WTC11 (cell line): ENCODE data around the gene CRIP2. TPM values are rescaled to one million over a fixed set of nuclear protein-coding genes. Genes with fewer than 3 reads are reported as not detected.

Experiments used
- ATAC-seq: fragments of 200-7000 bp; cut with Tn5 transposase; 2 replicates; pipeline ENCODE4 v1.10.0; 2021; ENCODE audit warnings: mild to moderate bottlenecking, moderate library complexity
- CTCF ChIA-PET: fragments of 300-600 bp; sonication (Branson Sonifier 250); formaldehyde crosslinking; loops from one replicate; lab custom pipeline; 2021; ENCODE audit warnings: antibody characterized with exemption; lab: Charles Lee
- POLR2A ChIA-PET: fragments of 350-600 bp; sonication (Branson Sonifier 250); formaldehyde crosslinking; loops from one replicate; lab custom pipeline; 2021; ENCODE audit warnings: antibody characterized with exemption; lab: Charles Lee
- DNase-seq: peaks from one replicate; pipeline ENCODE4 v3.0.0; 2021; ENCODE audit warnings: low spot score
- H3K27ac Mint-ChIP-seq: 2 replicates; pipeline ENCODE4 v1.8.0; 2021; ENCODE audit warnings: mixed read lengths
- H3K27me3 Mint-ChIP-seq: 2 replicates; pipeline ENCODE4 v1.8.0; 2021; ENCODE audit warnings: low read depth, mild to moderate bottlenecking, moderate library complexity, mixed read lengths
- H3K36me3 Mint-ChIP-seq: 2 replicates; pipeline ENCODE4 v1.8.0; 2021; ENCODE audit warnings: mixed read lengths
- H3K4me1 Mint-ChIP-seq: 2 replicates; pipeline ENCODE4 v1.8.0; 2022; ENCODE audit warnings: mixed read lengths
- H3K4me3 Mint-ChIP-seq: 2 replicates; pipeline ENCODE4 v1.8.0; 2021; ENCODE audit warnings: mild to moderate bottlenecking, moderate library complexity, mixed read lengths
- H3K9me3 Mint-ChIP-seq: 2 replicates; pipeline ENCODE4 v1.8.0; 2021; ENCODE audit warnings: mixed read lengths
- ERG ChIP-seq: fragments of 250-450 bp; sonication (Bioruptor Pico); IDR thresholded peaks from 2 replicates; pipeline ENCODE4 v1.8.0; 2021; ENCODE audit warnings: mild to moderate bottlenecking
- FOXP4 ChIP-seq: sonication (generic); formaldehyde crosslinking; IDR thresholded peaks from 2 replicates; pipeline ENCODE4 v1.8.0; 2022; ENCODE audit warnings: mild to moderate bottlenecking, missing genetic modification reagents
- GRHL2 ChIP-seq: fragments of 250-450 bp; sonication (Bioruptor Pico); IDR thresholded peaks from 2 replicates; pipeline ENCODE4 v1.8.0; 2022; ENCODE audit warnings: mild to moderate bottlenecking, moderate library complexity; ENCODE audit not compliant: insufficient replicate concordance, severe bottlenecking
- HMGA2 ChIP-seq: fragments of 250-450 bp; sonication (Bioruptor Pico); IDR thresholded peaks from 2 replicates; pipeline ENCODE4 v1.4.0; 2021; ENCODE audit warnings: mild to moderate bottlenecking, moderate library complexity
- JUN ChIP-seq: sonication (generic); formaldehyde crosslinking; IDR thresholded peaks from 2 replicates; pipeline ENCODE4 v1.8.0; 2023; ENCODE audit warnings: mild to moderate bottlenecking, missing genetic modification reagents
- SP1 ChIP-seq: sonication (generic); formaldehyde crosslinking; conservative IDR thresholded peaks from 2 replicates; pipeline ENCODE4 v1.8.1; 2022; ENCODE audit warnings: missing genetic modification reagents
- ZBTB43 ChIP-seq: sonication (generic); formaldehyde crosslinking; IDR thresholded peaks from 2 replicates; pipeline ENCODE4 v1.8.1; 2023; ENCODE audit warnings: mild to moderate bottlenecking, missing genetic modification reagents
- ZNF138 ChIP-seq: sonication (generic); formaldehyde crosslinking; conservative IDR thresholded peaks from 2 replicates; pipeline ENCODE4 v1.8.1; 2022; ENCODE audit warnings: mild to moderate bottlenecking, moderate library complexity, missing genetic modification reagents
- ZNF263 ChIP-seq: sonication (generic); formaldehyde crosslinking; IDR thresholded peaks from 2 replicates; pipeline ENCODE4 v1.8.1; 2022; ENCODE audit warnings: low read depth, mild to moderate bottlenecking, moderate library complexity, missing genetic modification reagents
- ZNF423 ChIP-seq: fragments of 250-450 bp; sonication (Bioruptor Pico); IDR thresholded peaks from 2 replicates; pipeline ENCODE4 v2.1.2; 2022; ENCODE audit warnings: mild to moderate bottlenecking, moderate library complexity
- total RNA-seq: library from RNA; stranded (reverse); gene quantifications from 3 replicates; pipeline ENCODE4 v1.2.3, GENCODE V29; 2021
- TF ChIP-seq, protein P1 (sequence below): sonication (generic); formaldehyde crosslinking; conservative IDR thresholded peaks from 2 replicates; pipeline ENCODE4 v1.8.1; 2022; ENCODE audit warnings: mild to moderate bottlenecking, missing genetic modification reagents
- TF ChIP-seq, protein P2 (sequence below): sonication (generic); formaldehyde crosslinking; IDR thresholded peaks from 2 replicates; pipeline ENCODE4 v1.8.0; 2022; ENCODE audit warnings: mild to moderate bottlenecking, missing genetic modification reagents
- TF ChIP-seq, protein P3 (sequence below): sonication (generic); formaldehyde crosslinking; conservative IDR thresholded peaks from 2 replicates; pipeline ENCODE4 v1.8.1; 2023; ENCODE audit warnings: mild to moderate bottlenecking, low read depth, missing genetic modification reagents, moderate library complexity

CRIP2 gene
- total RNA-seq, 1 experiment from 2014 or later, result 5.4 TPM

DNA sequence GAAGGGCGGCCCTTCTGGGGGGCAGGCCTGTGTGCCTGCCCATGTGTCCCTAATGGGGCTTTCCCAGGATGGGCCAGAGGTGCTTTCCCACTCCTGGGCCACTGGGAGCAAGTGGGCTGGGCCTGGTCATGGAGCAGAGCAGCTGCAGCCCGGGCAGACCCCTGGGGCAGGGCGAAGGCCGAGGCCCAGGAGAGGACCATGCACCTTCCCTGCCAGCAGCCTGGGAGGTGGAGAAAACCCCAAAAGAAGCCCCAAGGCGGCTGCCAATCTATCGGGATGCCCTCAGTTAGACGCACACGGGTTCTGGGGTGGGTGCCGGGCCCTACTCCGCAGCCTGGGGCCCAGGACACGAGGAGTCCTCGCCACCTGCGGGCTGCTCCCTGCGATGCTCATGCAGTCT lies 16.1 kb upstream of the CRIP2 start (continued):
- TF ChIP-seq ERG, result no peak
- TF ChIP-seq, protein P1, sequence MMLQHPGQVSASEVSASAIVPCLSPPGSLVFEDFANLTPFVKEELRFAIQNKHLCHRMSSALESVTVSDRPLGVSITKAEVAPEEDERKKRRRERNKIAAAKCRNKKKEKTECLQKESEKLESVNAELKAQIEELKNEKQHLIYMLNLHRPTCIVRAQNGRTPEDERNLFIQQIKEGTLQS, result no peak
- TF ChIP-seq JUN (CRISPR knock-in tag), result no peak
- no peak for TF ChIP-seq ZNF138
- TF ChIP-seq, all 79 proteins: peak for 0

DNA sequence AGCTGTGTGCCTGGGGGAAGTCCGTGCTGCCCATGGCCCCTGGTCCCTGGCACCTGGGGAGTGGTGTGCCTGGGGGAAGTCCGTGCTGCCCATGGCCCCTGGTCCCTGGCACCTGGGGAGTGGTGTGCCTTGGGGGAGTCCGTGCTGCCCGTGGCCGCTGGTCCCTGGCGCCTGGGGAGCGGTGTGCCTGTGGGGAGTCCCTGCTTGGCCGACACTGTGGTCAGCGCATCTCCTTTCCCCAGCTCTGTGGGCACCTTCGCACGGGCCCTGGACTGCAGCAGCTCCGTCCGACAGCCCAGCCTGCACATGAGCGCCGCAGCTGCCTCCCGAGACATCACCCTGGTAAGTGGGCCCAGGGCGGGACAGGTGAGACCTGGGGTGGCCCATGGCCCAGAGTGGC lies 14.5 kb upstream of the CRIP2 start:
- CTCF ChIA-PET, result no interaction called here
- no peaks in the 10 kb centered on the region for H3K27me3 Mint-ChIP-seq
- H3K4me3 Mint-ChIP-seq, result no peak overlapping the region
- H3K27ac Mint-ChIP-seq, result no peak overlapping the region
- no peak for ATAC-seq
- no peak for DNase-seq
- no peaks in the 10 kb centered on the region for H3K9me3 Mint-ChIP-seq
- no peaks in the 10 kb centered on the region for H3K4me1 Mint-ChIP-seq
- peaks cover 25% of the 10 kb centered on the region for H3K36me3 Mint-ChIP-seq
- TF ChIP-seq ZBTB43 (CRISPR knock-in tag) (no peak), ZNF423 (CRISPR knock-in tag) (no peak), SP1 (CRISPR knock-in tag) (no peak)
- TF ChIP-seq, protein P1, result no peak
- POLR2A ChIA-PET, result no interaction called here

DNA sequence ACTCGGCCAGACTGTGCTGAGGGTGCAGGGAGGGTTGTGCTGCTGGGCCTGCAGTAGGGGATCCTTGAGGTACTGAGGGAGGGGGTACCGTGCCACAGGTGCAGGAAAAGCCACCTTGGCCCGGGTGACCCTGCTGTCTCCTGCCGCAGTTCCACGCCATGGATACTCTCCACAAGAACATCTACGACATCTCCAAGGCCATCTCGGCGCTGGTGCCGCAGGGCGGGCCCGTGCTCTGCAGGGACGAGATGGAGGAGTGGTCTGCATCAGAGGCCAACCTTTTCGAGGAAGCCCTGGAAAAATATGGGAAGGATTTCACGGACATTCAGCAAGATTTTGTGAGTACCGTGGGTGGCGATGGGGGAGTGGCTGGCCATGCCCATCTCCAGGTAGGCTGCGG lies 14.0 kb upstream of the CRIP2 start:
- Mint-ChIP-seq H3K4me3 (no peak overlapping the region), H3K27ac (no peak overlapping the region), H3K4me1 (no peaks in the 10 kb centered on the region), H3K27me3 (no peaks in the 10 kb centered on the region), H3K36me3 (peaks cover 22% of the 10 kb centered on the region), H3K9me3 (no peaks in the 10 kb centered on the region)
- TF ChIP-seq ZNF263 (CRISPR knock-in tag) (no peak), FOXP4 (CRISPR knock-in tag) (no peak), HMGA2 (CRISPR knock-in tag) (no peak), GRHL2 (CRISPR knock-in tag) (no peak)
- TF ChIP-seq, protein P2, sequence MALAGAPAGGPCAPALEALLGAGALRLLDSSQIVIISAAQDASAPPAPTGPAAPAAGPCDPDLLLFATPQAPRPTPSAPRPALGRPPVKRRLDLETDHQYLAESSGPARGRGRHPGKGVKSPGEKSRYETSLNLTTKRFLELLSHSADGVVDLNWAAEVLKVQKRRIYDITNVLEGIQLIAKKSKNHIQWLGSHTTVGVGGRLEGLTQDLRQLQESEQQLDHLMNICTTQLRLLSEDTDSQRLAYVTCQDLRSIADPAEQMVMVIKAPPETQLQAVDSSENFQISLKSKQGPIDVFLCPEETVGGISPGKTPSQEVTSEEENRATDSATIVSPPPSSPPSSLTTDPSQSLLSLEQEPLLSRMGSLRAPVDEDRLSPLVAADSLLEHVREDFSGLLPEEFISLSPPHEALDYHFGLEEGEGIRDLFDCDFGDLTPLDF (CRISPR knock-in tag), result no peak
- TF ChIP-seq, protein P3, sequence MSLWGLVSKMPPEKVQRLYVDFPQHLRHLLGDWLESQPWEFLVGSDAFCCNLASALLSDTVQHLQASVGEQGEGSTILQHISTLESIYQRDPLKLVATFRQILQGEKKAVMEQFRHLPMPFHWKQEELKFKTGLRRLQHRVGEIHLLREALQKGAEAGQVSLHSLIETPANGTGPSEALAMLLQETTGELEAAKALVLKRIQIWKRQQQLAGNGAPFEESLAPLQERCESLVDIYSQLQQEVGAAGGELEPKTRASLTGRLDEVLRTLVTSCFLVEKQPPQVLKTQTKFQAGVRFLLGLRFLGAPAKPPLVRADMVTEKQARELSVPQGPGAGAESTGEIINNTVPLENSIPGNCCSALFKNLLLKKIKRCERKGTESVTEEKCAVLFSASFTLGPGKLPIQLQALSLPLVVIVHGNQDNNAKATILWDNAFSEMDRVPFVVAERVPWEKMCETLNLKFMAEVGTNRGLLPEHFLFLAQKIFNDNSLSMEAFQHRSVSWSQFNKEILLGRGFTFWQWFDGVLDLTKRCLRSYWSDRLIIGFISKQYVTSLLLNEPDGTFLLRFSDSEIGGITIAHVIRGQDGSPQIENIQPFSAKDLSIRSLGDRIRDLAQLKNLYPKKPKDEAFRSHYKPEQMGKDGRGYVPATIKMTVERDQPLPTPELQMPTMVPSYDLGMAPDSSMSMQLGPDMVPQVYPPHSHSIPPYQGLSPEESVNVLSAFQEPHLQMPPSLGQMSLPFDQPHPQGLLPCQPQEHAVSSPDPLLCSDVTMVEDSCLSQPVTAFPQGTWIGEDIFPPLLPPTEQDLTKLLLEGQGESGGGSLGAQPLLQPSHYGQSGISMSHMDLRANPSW (CRISPR knock-in tag), result no peak
- ATAC-seq, result no peak
- CTCF ChIA-PET, result no interaction called here
- no peak for DNase-seq
- POLR2A ChIA-PET, result no interaction called here
